Liver (tissue), 9 donors: ENCODE measurements around the gene SLC25A29. TPM values are rescaled to one million over a fixed set of nuclear protein-coding genes. Genes with fewer than 3 reads are reported as not detected.
A peak's percentile ranks its signal among the peaks of the same experiment; 100 is the strongest.

Experiments used
- DNase-seq: peaks from one replicate; pipeline ENCODE4 v3.0.0-alpha.2; 2017; ENCODE audit warnings: low spot score
- H3K27ac ChIP-seq, 2 donors: one replicate each; pipeline ENCODE4 v1.7.0; 2013; ENCODE audit warnings: inconsistent platforms in 2 of 2, low read length in 2 of 2, control low read depth in 1 of 2, low read depth in 1 of 2, mild to moderate bottlenecking in 1 of 2
- H3K27me3 ChIP-seq, 4 donors: one replicate each; pipeline versions ENCODE4 v1.6.1 to v1.7.0; 2013; ENCODE audit warnings: low read length in 3 of 4, inconsistent platforms in 1 of 4, mild to moderate bottlenecking in 1 of 4, moderate library complexity in 1 of 4; ENCODE audit not compliant: control insufficient read depth in 4 of 4, insufficient read depth in 4 of 4
- H3K36me3 ChIP-seq, 4 donors: one replicate each; pipeline versions ENCODE4 v1.6.1 to v1.7.0; 2013; ENCODE audit warnings: low read length in 3 of 4, mild to moderate bottlenecking in 3 of 4, low read depth in 1 of 4, moderate library complexity in 1 of 4; ENCODE audit not compliant: control insufficient read depth in 4 of 4, insufficient read depth in 3 of 4
- H3K4me1 ChIP-seq, 4 donors: one replicate each; pipeline versions ENCODE4 v1.6.1 to v1.7.0; 2013; ENCODE audit warnings: low read length in 3 of 4, mild to moderate bottlenecking in 3 of 4, moderate library complexity in 1 of 4; ENCODE audit not compliant: control insufficient read depth in 4 of 4, insufficient read depth in 4 of 4
- H3K4me3 ChIP-seq, 3 donors: one replicate each; pipeline versions ENCODE4 v1.6.1 to v1.7.0; 2013; ENCODE audit warnings: low read length in 3 of 3, control low read depth in 1 of 3, low read depth in 1 of 3, mild to moderate bottlenecking in 1 of 3
- H3K9ac ChIP-seq, 2 donors: one replicate each; pipeline ENCODE4 v1.7.0; 2013; ENCODE audit warnings: low read length in 2 of 2, mild to moderate bottlenecking in 2 of 2, moderate library complexity in 2 of 2, control low read depth in 1 of 2, low read depth in 1 of 2
- H3K9me3 ChIP-seq, 4 donors: one replicate each; pipeline versions ENCODE4 v1.6.1 to v1.7.0; 2013; ENCODE audit warnings: low read length in 3 of 4; ENCODE audit not compliant: control insufficient read depth in 4 of 4
- EGR1 ChIP-seq, 2 donors: IDR thresholded peaks; 2 replicates each; pipeline ENCODE4 v1.6.1; 2016 to 2018; ENCODE audit warnings: antibody characterized with exemption in 2 of 2, low read depth in 2 of 2
- FOXA1 ChIP-seq: IDR thresholded peaks from 2 replicates; pipeline ENCODE4 v1.6.1; 2016; ENCODE audit warnings: antibody characterized with exemption
- FOXA2 ChIP-seq: IDR thresholded peaks from 2 replicates; pipeline ENCODE4 v1.6.1; 2016; ENCODE audit warnings: antibody characterized with exemption
- GABPA ChIP-seq, 2 donors: IDR thresholded peaks in 1 of 2; conservative IDR thresholded peaks in 1 of 2; 2 replicates each; pipeline ENCODE4 v1.6.1; 2016; ENCODE audit warnings: antibody characterized with exemption in 2 of 2, mild to moderate bottlenecking in 1 of 2, moderate library complexity in 1 of 2
- HNF4A ChIP-seq, 2 donors: conservative IDR thresholded peaks; 2 replicates each; pipeline ENCODE4 v1.6.1; 2016; ENCODE audit warnings: antibody characterized with exemption in 2 of 2, mild to moderate bottlenecking in 2 of 2
- HNF4G ChIP-seq: IDR thresholded peaks from 2 replicates; pipeline ENCODE4 v1.6.1; 2016; ENCODE audit warnings: antibody characterized with exemption
- JUND ChIP-seq, 2 donors: IDR thresholded peaks; 2 replicates each; pipeline ENCODE4 v1.6.1; 2016; ENCODE audit warnings: antibody characterized with exemption in 2 of 2
- NR2F2 ChIP-seq: IDR thresholded peaks from 2 replicates; pipeline ENCODE4 v1.6.1; 2016; ENCODE audit warnings: antibody characterized with exemption
- RAD21 ChIP-seq, 2 donors: IDR thresholded peaks; 2 replicates each; pipeline ENCODE4 v1.6.1; 2016; ENCODE audit warnings: antibody characterized with exemption in 2 of 2, mild to moderate bottlenecking in 2 of 2
- RXRA ChIP-seq, 2 donors: IDR thresholded peaks; 2 replicates each; pipeline ENCODE4 v1.6.1; 2017 to 2018; ENCODE audit warnings: antibody characterized with exemption in 2 of 2, mild to moderate bottlenecking in 1 of 2
- SP1 ChIP-seq: IDR thresholded peaks from 2 replicates; pipeline ENCODE4 v1.6.1; 2018; ENCODE audit warnings: antibody characterized with exemption, mild to moderate bottlenecking
- TAF1 ChIP-seq: conservative IDR thresholded peaks from 2 replicates; pipeline ENCODE4 v1.6.1; 2016; ENCODE audit warnings: antibody characterized with exemption, mild to moderate bottlenecking
- YY1 ChIP-seq: IDR thresholded peaks from 2 replicates; pipeline ENCODE4 v1.6.1; 2016; ENCODE audit warnings: antibody characterized with exemption, mild to moderate bottlenecking
- WGBS: extraction: QIAGEN DNeasy Blood & Tissue Kit; methylation state at CpG from one replicate; pipeline ENCODE4 v1.1.7; 2013; 5-methylcytosine and 5-hydroxymethylcytosine counted together
- polyA plus RNA-seq, 2 donors: library from polyadenylated mRNA; stranded (reverse) in 1 of 2; unstranded in 1 of 2; fragments of 200-250 nt in 1 of 2; fragments of >200 nt in 1 of 2; fragmentation: Nextera tagmentation in 1 of 2; extraction: Ambion mirVana in 1 of 2; gene quantifications; one replicate each; pipeline versions ENCODE4 v1.2.1 to v1.2.3, GENCODE V29; 2013 to 2015
- total RNA-seq, 2 donors: library from RNA; depleted of rRNA; stranded (reverse); fragments of >200 nt; gene quantifications; one replicate each; pipeline ENCODE4 v1.2.3, GENCODE V29; 2014
- TF ChIP-seq, protein P1 (sequence below): IDR thresholded peaks from 2 replicates; pipeline ENCODE4 v1.6.1; 2016; ENCODE audit warnings: antibody characterized with exemption, mild to moderate bottlenecking
- TF ChIP-seq, protein P2 (sequence below): IDR thresholded peaks from 2 replicates; pipeline ENCODE4 v1.6.1; 2016; ENCODE audit warnings: antibody characterized with exemption
- TF ChIP-seq, protein P3 (sequence below): IDR thresholded peaks from 2 replicates; pipeline ENCODE4 v1.6.1; 2016; ENCODE audit warnings: antibody characterized with exemption
- TF ChIP-seq, protein P4 (sequence below): fragments of 150-350 bp; IDR thresholded peaks from 2 replicates; pipeline ENCODE4 v1.5.1; 2017; ENCODE audit warnings: improper control_type of control experiment, low read depth, low read length; ENCODE audit not compliant: missing input control
- TF ChIP-seq, protein P5 (sequence below): IDR thresholded peaks from 2 replicates; pipeline ENCODE4 v1.6.1; 2016; ENCODE audit warnings: antibody characterized with exemption
- donor health status: healthy.
- donor health status: healthy.
- donor health status: healthy.
- donor health status: healthy.
- donor health status: healthy.

Gene SLC25A29
- total and polyA plus RNA-seq, 4 donors = 2.4 to 13.9 (median 8.9) TPM

DNA sequence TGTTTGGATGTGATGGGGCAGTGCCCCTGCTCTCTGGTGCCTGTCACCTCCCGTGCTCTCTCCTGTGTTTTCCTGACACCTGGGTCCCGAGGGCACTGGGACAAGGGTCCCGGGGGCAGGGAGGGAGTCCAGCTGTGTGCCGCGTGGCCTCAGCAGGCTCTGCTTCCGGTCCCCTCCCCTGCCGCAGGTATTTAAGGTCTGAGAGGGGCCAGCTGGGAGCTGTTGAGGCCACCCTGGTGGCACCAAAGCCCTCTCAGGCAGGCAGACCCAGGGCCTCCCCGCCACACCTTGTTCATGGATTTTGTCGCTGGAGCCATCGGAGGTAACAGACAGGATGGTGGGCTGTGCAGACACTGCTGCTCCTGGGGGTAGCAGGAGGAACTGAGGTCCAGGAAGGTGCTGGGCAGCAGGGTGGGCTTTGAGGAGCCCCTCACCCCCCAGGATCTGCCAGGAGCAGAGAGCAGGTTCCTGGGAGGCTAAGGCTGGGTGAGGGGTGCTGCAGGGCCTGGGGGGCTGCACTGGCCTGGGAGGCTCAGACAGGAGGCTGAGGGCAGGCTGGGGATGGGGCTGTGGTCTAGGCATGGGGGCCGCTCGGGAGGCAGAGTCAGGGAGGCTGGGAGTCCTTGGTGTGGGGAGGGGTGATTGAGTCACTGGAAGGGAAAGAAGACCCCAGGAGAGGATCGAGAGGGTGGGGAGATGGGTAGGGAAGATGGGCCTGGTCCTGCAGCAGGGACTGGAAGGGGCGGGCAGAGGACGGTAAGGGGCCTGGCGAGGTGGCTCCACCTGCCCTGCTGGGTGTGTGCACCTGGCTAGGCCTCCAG is 17.1 kb upstream of the SLC25A29 start, which contains the start of gene SLC25A47:
SLC25A47 (plus strand) TSS at position 219 of the 821 bp plus-strand sequence; CDS start at position 295, 76 bp downstream.
- DNase-seq = peak; percentile 71
- WGBS = 39% methylated on average over 16 of the region's 16 CpGs
- peak within 1 kb of the TSS; percentile 83 to 88 (median 87) for H3K4me3 ChIP-seq

More for the DNA sequence above, 17.1 kb upstream of the SLC25A29 start, which contains the start of gene SLC25A47:
- Histone ChIP-seq H3K36me3 (peaks cover 1 to 8% (median 7%) of the 10 kb centered on the region in 4 donors), H3K9ac (peak within 1 kb of the TSS; percentile 91 to 93), H3K4me1 (peaks cover 24 to 58% (median 48%) of the 10 kb centered on the region in 4 donors), H3K27ac (peak within 1 kb of the TSS; percentile 71 to 94), H3K27me3 (no peaks in the 10 kb centered on the region), H3K9me3 (no peaks in the 10 kb centered on the region)
- peak; percentile 100 for TF ChIP-seq RXRA (IDR thresholded peaks at IDR 0.05)
- peak; percentile 58 for TF ChIP-seq NR2F2
- peak; percentile 79 for TF ChIP-seq TAF1
- peak; percentile 77 for TF ChIP-seq HNF4G
- peak in 1 of 2 donors; percentile 61 for TF ChIP-seq JUND (IDR thresholded peaks at IDR 0.05)
- TF ChIP-seq FOXA2 = peak; percentile 58
- peak in 1 of 2 donors; percentile 82 for TF ChIP-seq GABPA (IDR thresholded peaks at IDR 0.05 in 1 of 2, conservative IDR thresholded peaks at IDR 0.05 in 1 of 2)
- no peak for TF ChIP-seq FOXA1
- TF ChIP-seq, protein P1, sequence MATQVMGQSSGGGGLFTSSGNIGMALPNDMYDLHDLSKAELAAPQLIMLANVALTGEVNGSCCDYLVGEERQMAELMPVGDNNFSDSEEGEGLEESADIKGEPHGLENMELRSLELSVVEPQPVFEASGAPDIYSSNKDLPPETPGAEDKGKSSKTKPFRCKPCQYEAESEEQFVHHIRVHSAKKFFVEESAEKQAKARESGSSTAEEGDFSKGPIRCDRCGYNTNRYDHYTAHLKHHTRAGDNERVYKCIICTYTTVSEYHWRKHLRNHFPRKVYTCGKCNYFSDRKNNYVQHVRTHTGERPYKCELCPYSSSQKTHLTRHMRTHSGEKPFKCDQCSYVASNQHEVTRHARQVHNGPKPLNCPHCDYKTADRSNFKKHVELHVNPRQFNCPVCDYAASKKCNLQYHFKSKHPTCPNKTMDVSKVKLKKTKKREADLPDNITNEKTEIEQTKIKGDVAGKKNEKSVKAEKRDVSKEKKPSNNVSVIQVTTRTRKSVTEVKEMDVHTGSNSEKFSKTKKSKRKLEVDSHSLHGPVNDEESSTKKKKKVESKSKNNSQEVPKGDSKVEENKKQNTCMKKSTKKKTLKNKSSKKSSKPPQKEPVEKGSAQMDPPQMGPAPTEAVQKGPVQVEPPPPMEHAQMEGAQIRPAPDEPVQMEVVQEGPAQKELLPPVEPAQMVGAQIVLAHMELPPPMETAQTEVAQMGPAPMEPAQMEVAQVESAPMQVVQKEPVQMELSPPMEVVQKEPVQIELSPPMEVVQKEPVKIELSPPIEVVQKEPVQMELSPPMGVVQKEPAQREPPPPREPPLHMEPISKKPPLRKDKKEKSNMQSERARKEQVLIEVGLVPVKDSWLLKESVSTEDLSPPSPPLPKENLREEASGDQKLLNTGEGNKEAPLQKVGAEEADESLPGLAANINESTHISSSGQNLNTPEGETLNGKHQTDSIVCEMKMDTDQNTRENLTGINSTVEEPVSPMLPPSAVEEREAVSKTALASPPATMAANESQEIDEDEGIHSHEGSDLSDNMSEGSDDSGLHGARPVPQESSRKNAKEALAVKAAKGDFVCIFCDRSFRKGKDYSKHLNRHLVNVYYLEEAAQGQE = peak; percentile 83
- TF ChIP-seq, protein P2, sequence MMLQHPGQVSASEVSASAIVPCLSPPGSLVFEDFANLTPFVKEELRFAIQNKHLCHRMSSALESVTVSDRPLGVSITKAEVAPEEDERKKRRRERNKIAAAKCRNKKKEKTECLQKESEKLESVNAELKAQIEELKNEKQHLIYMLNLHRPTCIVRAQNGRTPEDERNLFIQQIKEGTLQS = no peak
- peak; percentile 40 to 77 for TF ChIP-seq EGR1 (IDR thresholded peaks at IDR 0.05; ENCODE audit: low read depth in 2 of 2)
- TF ChIP-seq, protein P3, sequence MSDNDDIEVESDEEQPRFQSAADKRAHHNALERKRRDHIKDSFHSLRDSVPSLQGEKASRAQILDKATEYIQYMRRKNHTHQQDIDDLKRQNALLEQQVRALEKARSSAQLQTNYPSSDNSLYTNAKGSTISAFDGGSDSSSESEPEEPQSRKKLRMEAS = peak; percentile 87
- TF ChIP-seq, protein P4, sequence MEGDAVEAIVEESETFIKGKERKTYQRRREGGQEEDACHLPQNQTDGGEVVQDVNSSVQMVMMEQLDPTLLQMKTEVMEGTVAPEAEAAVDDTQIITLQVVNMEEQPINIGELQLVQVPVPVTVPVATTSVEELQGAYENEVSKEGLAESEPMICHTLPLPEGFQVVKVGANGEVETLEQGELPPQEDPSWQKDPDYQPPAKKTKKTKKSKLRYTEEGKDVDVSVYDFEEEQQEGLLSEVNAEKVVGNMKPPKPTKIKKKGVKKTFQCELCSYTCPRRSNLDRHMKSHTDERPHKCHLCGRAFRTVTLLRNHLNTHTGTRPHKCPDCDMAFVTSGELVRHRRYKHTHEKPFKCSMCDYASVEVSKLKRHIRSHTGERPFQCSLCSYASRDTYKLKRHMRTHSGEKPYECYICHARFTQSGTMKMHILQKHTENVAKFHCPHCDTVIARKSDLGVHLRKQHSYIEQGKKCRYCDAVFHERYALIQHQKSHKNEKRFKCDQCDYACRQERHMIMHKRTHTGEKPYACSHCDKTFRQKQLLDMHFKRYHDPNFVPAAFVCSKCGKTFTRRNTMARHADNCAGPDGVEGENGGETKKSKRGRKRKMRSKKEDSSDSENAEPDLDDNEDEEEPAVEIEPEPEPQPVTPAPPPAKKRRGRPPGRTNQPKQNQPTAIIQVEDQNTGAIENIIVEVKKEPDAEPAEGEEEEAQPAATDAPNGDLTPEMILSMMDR = peak; percentile 3
- TF ChIP-seq, protein P5, sequence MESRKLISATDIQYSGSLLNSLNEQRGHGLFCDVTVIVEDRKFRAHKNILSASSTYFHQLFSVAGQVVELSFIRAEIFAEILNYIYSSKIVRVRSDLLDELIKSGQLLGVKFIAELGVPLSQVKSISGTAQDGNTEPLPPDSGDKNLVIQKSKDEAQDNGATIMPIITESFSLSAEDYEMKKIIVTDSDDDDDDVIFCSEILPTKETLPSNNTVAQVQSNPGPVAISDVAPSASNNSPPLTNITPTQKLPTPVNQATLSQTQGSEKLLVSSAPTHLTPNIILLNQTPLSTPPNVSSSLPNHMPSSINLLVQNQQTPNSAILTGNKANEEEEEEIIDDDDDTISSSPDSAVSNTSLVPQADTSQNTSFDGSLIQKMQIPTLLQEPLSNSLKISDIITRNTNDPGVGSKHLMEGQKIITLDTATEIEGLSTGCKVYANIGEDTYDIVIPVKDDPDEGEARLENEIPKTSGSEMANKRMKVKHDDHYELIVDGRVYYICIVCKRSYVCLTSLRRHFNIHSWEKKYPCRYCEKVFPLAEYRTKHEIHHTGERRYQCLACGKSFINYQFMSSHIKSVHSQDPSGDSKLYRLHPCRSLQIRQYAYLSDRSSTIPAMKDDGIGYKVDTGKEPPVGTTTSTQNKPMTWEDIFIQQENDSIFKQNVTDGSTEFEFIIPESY = peak; percentile 79
- peak; percentile 93 to 97 for TF ChIP-seq HNF4A (conservative IDR thresholded peaks at IDR 0.05)
- TF ChIP-seq YY1 = peak; percentile 76
- peak; percentile 97 for TF ChIP-seq SP1
- peak; percentile 18 to 32 for TF ChIP-seq RAD21 (IDR thresholded peaks at IDR 0.05)
